ENCODE measurements around the gene VSTM2L.

- TF ChIP-seq REST (IDR thresholded peaks at IDR 0.05; ENCODE audit: low read depth) (no peak), USF1 (IDR thresholded peaks at IDR 0.05) (no peak), TEAD4 (IDR thresholded peaks at IDR 0.05) (no peak), TAF1 (IDR thresholded peaks at IDR 0.05; ENCODE audit: low read depth) (no peak), YY1 (IDR thresholded peaks at IDR 0.05; ENCODE audit: low read depth) (no peak), CEBPB (IDR thresholded peaks at IDR 0.05) (no peak), EGR1 (IDR thresholded peaks at IDR 0.05) (no peak), TCF12 (IDR thresholded peaks at IDR 0.05; ENCODE audit: low read depth) (no peak), ZBTB7A (IDR thresholded peaks at IDR 0.05; ENCODE audit: low read depth) (no peak), EP300 (IDR thresholded peaks at IDR 0.05; ENCODE audit: borderline replicate concordance) (no peak), CREB1 (IDR thresholded peaks at IDR 0.05; ENCODE audit: low read depth) (no peak)
Measured at GRCh38 chr20:37882961-37883712, 19.8 kb upstream of the VSTM2L start.

All from Ishikawa (cell line).